Prostate gland (tissue), 2 donors: ENCODE results near the gene SAMD15.

ENCODE experiments used
- POLR2A ChIP-seq: fragments of 450-650 bp; IDR thresholded peaks from one replicate; pipeline ENCODE4 v1.6.1; 2016; ENCODE audit warnings: antibody characterized with exemption, mild to moderate bottlenecking
- POLR2AphosphoS5 ChIP-seq: sonication (generic); formaldehyde crosslinking; IDR thresholded peaks from one replicate; pipeline ENCODE4 v1.6.1; 2017; ENCODE audit warnings: antibody characterized with exemption
- TF ChIP-seq, protein P1 (sequence below), 4 experiments: fragments of 200-600 bp in 2 of 4; fragments of 450-650 bp in 2 of 4; sonication (generic) in 2 of 4; IDR thresholded peaks; 1 replicate in 3 of 4; 2 replicates in 1 of 4; pipeline ENCODE4 v1.5.1; 2016 to 2019; ENCODE audit warnings: antibody characterized with exemption in 4 of 4, mild to moderate bottlenecking in 2 of 4, moderate library complexity in 2 of 4

DNA sequence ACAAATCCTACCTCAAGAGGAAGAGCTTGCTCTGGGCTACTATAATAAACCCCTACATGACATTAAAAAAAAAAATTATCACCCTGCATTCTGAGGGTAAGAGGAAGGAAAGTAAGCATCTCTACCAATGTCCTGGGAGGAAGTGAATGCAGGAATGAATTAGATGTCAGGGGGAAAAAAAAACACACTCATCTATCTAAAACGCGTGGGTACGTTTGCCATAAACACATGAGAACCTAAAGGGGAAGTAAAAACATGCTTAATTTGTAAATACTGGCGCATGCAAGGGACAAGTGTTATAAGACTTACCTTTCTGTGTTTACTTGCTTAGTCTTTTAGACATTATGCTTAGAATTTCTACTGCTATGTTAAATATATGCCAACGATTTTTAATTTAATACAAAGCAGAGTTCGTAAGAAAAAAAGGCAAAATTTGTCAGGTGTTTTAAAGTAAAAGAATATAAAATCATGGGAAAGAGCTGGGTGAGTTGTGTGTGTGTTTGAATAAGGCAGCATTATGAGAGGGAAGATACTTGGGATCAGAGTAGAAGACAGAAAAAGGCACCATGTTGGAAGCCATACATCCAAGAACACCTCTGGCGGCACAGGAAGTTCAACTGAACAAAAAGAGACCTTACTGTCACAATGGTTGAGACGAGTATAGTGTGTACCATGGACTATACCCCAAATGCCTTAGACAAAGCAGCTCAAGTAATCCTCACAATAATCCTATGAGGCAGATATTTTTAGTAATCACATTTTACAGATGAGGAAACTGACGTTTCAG lies 1.8 kb upstream of the SAMD15 start:
- TF ChIP-seq POLR2A (no peak), POLR2AphosphoS5 (no peak)
- TF ChIP-seq, protein P1, sequence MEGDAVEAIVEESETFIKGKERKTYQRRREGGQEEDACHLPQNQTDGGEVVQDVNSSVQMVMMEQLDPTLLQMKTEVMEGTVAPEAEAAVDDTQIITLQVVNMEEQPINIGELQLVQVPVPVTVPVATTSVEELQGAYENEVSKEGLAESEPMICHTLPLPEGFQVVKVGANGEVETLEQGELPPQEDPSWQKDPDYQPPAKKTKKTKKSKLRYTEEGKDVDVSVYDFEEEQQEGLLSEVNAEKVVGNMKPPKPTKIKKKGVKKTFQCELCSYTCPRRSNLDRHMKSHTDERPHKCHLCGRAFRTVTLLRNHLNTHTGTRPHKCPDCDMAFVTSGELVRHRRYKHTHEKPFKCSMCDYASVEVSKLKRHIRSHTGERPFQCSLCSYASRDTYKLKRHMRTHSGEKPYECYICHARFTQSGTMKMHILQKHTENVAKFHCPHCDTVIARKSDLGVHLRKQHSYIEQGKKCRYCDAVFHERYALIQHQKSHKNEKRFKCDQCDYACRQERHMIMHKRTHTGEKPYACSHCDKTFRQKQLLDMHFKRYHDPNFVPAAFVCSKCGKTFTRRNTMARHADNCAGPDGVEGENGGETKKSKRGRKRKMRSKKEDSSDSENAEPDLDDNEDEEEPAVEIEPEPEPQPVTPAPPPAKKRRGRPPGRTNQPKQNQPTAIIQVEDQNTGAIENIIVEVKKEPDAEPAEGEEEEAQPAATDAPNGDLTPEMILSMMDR (IDR thresholded peaks at IDR 0.05): no peak
